Trophoblast cell (in vitro differentiated cells and primary cell): ENCODE measurements around the gene GDPD3.

Experiments
- DNase-seq, 2 donors: peaks; one replicate each; pipeline ENCODE4 v3.0.0-alpha.2; 2016
- H2AFZ ChIP-seq: 2 replicates; pipeline ENCODE4 v1.6.1; 2013; ENCODE audit warnings: low read length, moderate library complexity, mild to moderate bottlenecking; ENCODE audit not compliant: insufficient read depth, poor library complexity
- H2AK5ac ChIP-seq: 2 replicates; pipeline ENCODE4 v1.6.1; 2013; ENCODE audit warnings: mild to moderate bottlenecking, low read length
- H2BK120ac ChIP-seq: 2 replicates; pipeline ENCODE4 v1.6.1; 2013; ENCODE audit warnings: low read length, mild to moderate bottlenecking, moderate library complexity; ENCODE audit not compliant: insufficient read depth, poor library complexity
- H2BK12ac ChIP-seq: 2 replicates; pipeline ENCODE4 v1.6.1; 2013; ENCODE audit warnings: mild to moderate bottlenecking, low read length, moderate library complexity
- H2BK5ac ChIP-seq: 2 replicates; pipeline ENCODE4 v1.6.1; 2013; ENCODE audit warnings: low read length, low read depth, moderate library complexity, mild to moderate bottlenecking; ENCODE audit not compliant: poor library complexity
- H3K14ac ChIP-seq: 2 replicates; pipeline ENCODE4 v1.6.1; 2013; ENCODE audit warnings: mild to moderate bottlenecking, low read length
- H3K18ac ChIP-seq: 2 replicates; pipeline ENCODE4 v1.6.1; 2013; ENCODE audit warnings: mild to moderate bottlenecking, low read length
- H3K23ac ChIP-seq: 2 replicates; pipeline ENCODE4 v1.6.1; 2013; ENCODE audit warnings: low read length
- H3K27ac ChIP-seq: 2 replicates; pipeline ENCODE4 v1.5.1; 2013; ENCODE audit warnings: low read depth, mild to moderate bottlenecking, inconsistent platforms, low read length, moderate library complexity
- H3K27me3 ChIP-seq: 2 replicates; pipeline ENCODE4 v1.6.1; 2013; ENCODE audit warnings: inconsistent platforms, mild to moderate bottlenecking, low read length, moderate library complexity; ENCODE audit not compliant: insufficient read depth
- H3K36me3 ChIP-seq, 2 experiments: 1 replicate in 1 of 2; 2 replicates in 1 of 2; pipeline ENCODE4 v1.6.1; 2013; ENCODE audit warnings: low read length in 2 of 2, mild to moderate bottlenecking in 2 of 2, moderate library complexity in 1 of 2; ENCODE audit not compliant: insufficient read depth in 2 of 2, control insufficient read depth in 1 of 2
- H3K4ac ChIP-seq: 2 replicates; pipeline ENCODE4 v1.6.1; 2013; ENCODE audit warnings: low read depth, mild to moderate bottlenecking, low read length, moderate library complexity
- H3K4me1 ChIP-seq, 2 experiments: 1 replicate in 1 of 2; 2 replicates in 1 of 2; pipeline ENCODE4 v1.6.1; 2013; ENCODE audit warnings: low read length in 2 of 2, mild to moderate bottlenecking in 2 of 2, moderate library complexity in 1 of 2; ENCODE audit not compliant: insufficient read depth in 2 of 2, control insufficient read depth in 1 of 2
- H3K4me2 ChIP-seq: 2 replicates; pipeline ENCODE4 v1.6.1; 2013; ENCODE audit warnings: inconsistent platforms, mild to moderate bottlenecking, low read length, moderate library complexity
- H3K4me3 ChIP-seq: 2 replicates; pipeline ENCODE4 v1.5.1; 2013; ENCODE audit warnings: mild to moderate bottlenecking, low read depth, low read length, inconsistent platforms
- H3K79me1 ChIP-seq: one replicate; pipeline ENCODE4 v1.6.1; 2013; ENCODE audit warnings: low read length
- H3K79me2 ChIP-seq: 2 replicates; pipeline ENCODE4 v1.6.1; 2013; ENCODE audit warnings: low read length, mild to moderate bottlenecking; ENCODE audit not compliant: control insufficient read depth, insufficient read depth, poor library complexity
- H3K9ac ChIP-seq: 2 replicates; pipeline ENCODE4 v1.6.1; 2013; ENCODE audit warnings: mild to moderate bottlenecking, low read length
- H3K9me3 ChIP-seq: 2 replicates; pipeline ENCODE4 v1.6.1; 2013; ENCODE audit warnings: low read depth, mild to moderate bottlenecking, control low read depth, inconsistent platforms, low read length; ENCODE audit not compliant: insufficient read depth
- H4K12ac ChIP-seq: 2 replicates; pipeline ENCODE4 v1.6.1; 2013; ENCODE audit warnings: low read depth, mild to moderate bottlenecking, low read length, moderate library complexity
- H4K8ac ChIP-seq: 2 replicates; pipeline ENCODE4 v1.6.1; 2013; ENCODE audit warnings: low read depth, mild to moderate bottlenecking, low read length, moderate library complexity
- H4K91ac ChIP-seq: one replicate; pipeline ENCODE4 v1.6.1; 2013; ENCODE audit warnings: low read depth, mild to moderate bottlenecking, low read length, moderate library complexity
- WGBS: extraction: QIAGEN DNeasy Blood & Tissue Kit; methylation state at CpG from one replicate; pipeline ENCODE4 v1.1.7; 2013; ENCODE audit warnings: missing lambda C conversion rate; ENCODE audit not compliant: insufficient read length, insufficient coverage; ENCODE audit errors: extremely low coverage; 5-methylcytosine and 5-hydroxymethylcytosine counted together

Gene GDPD3

GRCh38 chr16:30119428-30119827, 6.1 kb upstream of the GDPD3 start:
- Histone ChIP-seq H3K9ac (no peak overlapping the region), H3K36me3 (peaks cover 15 to 21% of the 10 kb centered on the region in 2 experiments), H2BK5ac (no peak overlapping the region), H3K4ac (no peak overlapping the region), H3K27me3 (no peaks in the 10 kb centered on the region), H3K79me2 (peaks cover 7% of the 10 kb centered on the region), H4K91ac (no peak overlapping the region), H2AFZ (no peak overlapping the region), H3K27ac (no peak overlapping the region), H2AK5ac (no peak overlapping the region), H3K4me3 (no peak overlapping the region), H3K14ac (no peak overlapping the region), H2BK120ac (no peak overlapping the region), H3K4me1 (peaks cover 13 to 19% of the 10 kb centered on the region in 2 experiments), H3K23ac (no peak overlapping the region), H4K8ac (no peak overlapping the region), H2BK12ac (no peak overlapping the region), H3K4me2 (no peak overlapping the region), H3K9me3 (no peaks in the 10 kb centered on the region), H4K12ac (no peak overlapping the region), H3K18ac (no peak overlapping the region), H3K79me1 (peaks cover 9% of the 10 kb centered on the region)
- no peak for DNase-seq
- WGBS, result no CpG with 5 or more reads among the region's 2 CpGs

- no peak overlapping the region for H3K9ac ChIP-seq
- no peak overlapping the region for H3K18ac ChIP-seq
- DNase-seq, result peak; percentile 99
- peaks cover 4% of the 10 kb centered on the region for H3K79me1 ChIP-seq
- H2BK5ac ChIP-seq, result no peak overlapping the region
- peaks cover 17 to 22% of the 10 kb centered on the region in 2 experiments for H3K36me3 ChIP-seq
- no CpG with 5 or more reads among the region's 10 CpGs for WGBS
- H3K27ac ChIP-seq, result no peak overlapping the region
- no peak overlapping the region for H3K23ac ChIP-seq
- no peak overlapping the region for H2BK120ac ChIP-seq
- H3K9me3 ChIP-seq, result no peaks in the 10 kb centered on the region
- no peak overlapping the region for H3K4me2 ChIP-seq
- no peaks in the 10 kb centered on the region for H3K27me3 ChIP-seq
- no peak overlapping the region for H4K12ac ChIP-seq
- no peak overlapping the region for H3K4me3 ChIP-seq
- H3K79me2 ChIP-seq, result peaks cover 5% of the 10 kb centered on the region
- no peak overlapping the region for H3K4ac ChIP-seq
- no peak overlapping the region for H4K8ac ChIP-seq
- no peak overlapping the region for H2AFZ ChIP-seq
- no peak overlapping the region for H4K91ac ChIP-seq
- no peak overlapping the region for H2BK12ac ChIP-seq
- peaks cover 13 to 19% of the 10 kb centered on the region in 2 experiments for H3K4me1 ChIP-seq
- no peak overlapping the region for H2AK5ac ChIP-seq
- H3K14ac ChIP-seq, result no peak overlapping the region
These were observed 4.4 kb upstream of the GDPD3 start for GRCh38 chr16:30117768-30118167.

- Histone ChIP-seq H3K18ac (no peak overlapping the region), H4K8ac (no peak overlapping the region), H2AK5ac (no peak overlapping the region), H3K9me3 (no peaks in the 10 kb centered on the region), H3K14ac (no peak overlapping the region), H3K36me3 (peaks cover 17 to 22% of the 10 kb centered on the region in 2 experiments), H3K4me2 (no peak overlapping the region), H3K4ac (no peak overlapping the region), H3K4me1 (peaks cover 7 to 10% of the 10 kb centered on the region in 2 experiments), H3K27me3 (no peaks in the 10 kb centered on the region), H3K79me2 (no peaks in the 10 kb centered on the region), H2BK120ac (no peak overlapping the region), H3K79me1 (no peaks in the 10 kb centered on the region), H2BK5ac (no peak overlapping the region), H3K27ac (no peak overlapping the region), H2AFZ (no peak overlapping the region), H3K9ac (no peak overlapping the region), H2BK12ac (no peak overlapping the region), H3K23ac (no peak overlapping the region), H4K91ac (no peak overlapping the region), H4K12ac (no peak overlapping the region), H3K4me3 (no peak overlapping the region)
- peak; percentile 95 for DNase-seq
- no CpG with 5 or more reads among the region's 16 CpGs for WGBS
These were observed 3.2 kb upstream of the GDPD3 start for GRCh38 chr16:30116291-30117207.

GRCh38 chr16:30115238-30115637, 1.9 kb upstream of the GDPD3 start:
- H3K14ac ChIP-seq, result no peak overlapping the region
- H3K27ac ChIP-seq, result no peak overlapping the region
- no peak overlapping the region for H4K8ac ChIP-seq
- no peak overlapping the region for H3K23ac ChIP-seq
- H3K4me2 ChIP-seq, result no peak overlapping the region
- no peak overlapping the region for H4K91ac ChIP-seq
- WGBS, result no CpG with 5 or more reads among the region's 7 CpGs
- H3K27me3 ChIP-seq, result no peaks in the 10 kb centered on the region
- H2BK120ac ChIP-seq, result no peak overlapping the region
- H4K12ac ChIP-seq, result no peak overlapping the region
- H2BK12ac ChIP-seq, result no peak overlapping the region
- no peak overlapping the region for H3K9ac ChIP-seq
- peak; percentile 64 to 67 for DNase-seq
- H2AK5ac ChIP-seq, result no peak overlapping the region
- no peak overlapping the region for H2BK5ac ChIP-seq
- peaks cover 7 to 9% of the 10 kb centered on the region in 2 experiments for H3K4me1 ChIP-seq
- H3K79me1 ChIP-seq, result no peaks in the 10 kb centered on the region
- no peak overlapping the region for H3K18ac ChIP-seq
- no peak overlapping the region for H3K4ac ChIP-seq
- H2AFZ ChIP-seq, result no peak overlapping the region
- no peaks in the 10 kb centered on the region for H3K79me2 ChIP-seq
- H3K4me3 ChIP-seq, result no peak overlapping the region
- no peaks in the 10 kb centered on the region for H3K9me3 ChIP-seq
- H3K36me3 ChIP-seq, result peaks cover 17 to 24% of the 10 kb centered on the region in 2 experiments
